HG02973 (cell line): Measurements from ENCODE around the gene SLC6A18.
"Not testable (repeated sequence)": the region's sequence is repeated elsewhere in the genome, so short reads cannot be mapped to it uniquely, and the experiment has no call there.

ENCODE experiments used
- ATAC-seq: cut with Tn5 transposase; IDR thresholded peaks from one replicate; pipeline ENCODE4 v1.9.1; 2021; ENCODE audit warnings: moderate library complexity; ENCODE audit not compliant: unreplicated experiment

Gene SLC6A18

DNA sequence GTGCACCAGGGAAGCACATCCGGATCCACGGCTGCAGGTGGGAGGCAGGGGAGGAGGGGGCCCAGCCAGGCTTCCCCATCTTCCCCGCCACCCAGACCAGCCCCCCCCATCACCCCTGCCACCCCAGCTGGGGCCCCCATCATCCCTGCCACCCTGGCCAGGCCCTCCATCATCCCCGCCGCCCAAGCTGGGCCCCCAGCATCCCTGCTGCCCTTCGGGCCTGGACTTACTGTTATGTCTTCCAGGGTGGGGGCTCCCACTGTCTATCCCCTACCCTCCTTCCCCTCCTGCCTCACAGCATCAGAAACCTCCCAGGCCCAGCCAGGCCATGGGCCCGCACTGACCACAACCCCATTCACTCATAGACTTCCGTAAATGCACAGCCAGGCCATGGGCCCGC is 27.5 kb downstream of the SLC6A18 start:
- no peak for ATAC-seq

DNA sequence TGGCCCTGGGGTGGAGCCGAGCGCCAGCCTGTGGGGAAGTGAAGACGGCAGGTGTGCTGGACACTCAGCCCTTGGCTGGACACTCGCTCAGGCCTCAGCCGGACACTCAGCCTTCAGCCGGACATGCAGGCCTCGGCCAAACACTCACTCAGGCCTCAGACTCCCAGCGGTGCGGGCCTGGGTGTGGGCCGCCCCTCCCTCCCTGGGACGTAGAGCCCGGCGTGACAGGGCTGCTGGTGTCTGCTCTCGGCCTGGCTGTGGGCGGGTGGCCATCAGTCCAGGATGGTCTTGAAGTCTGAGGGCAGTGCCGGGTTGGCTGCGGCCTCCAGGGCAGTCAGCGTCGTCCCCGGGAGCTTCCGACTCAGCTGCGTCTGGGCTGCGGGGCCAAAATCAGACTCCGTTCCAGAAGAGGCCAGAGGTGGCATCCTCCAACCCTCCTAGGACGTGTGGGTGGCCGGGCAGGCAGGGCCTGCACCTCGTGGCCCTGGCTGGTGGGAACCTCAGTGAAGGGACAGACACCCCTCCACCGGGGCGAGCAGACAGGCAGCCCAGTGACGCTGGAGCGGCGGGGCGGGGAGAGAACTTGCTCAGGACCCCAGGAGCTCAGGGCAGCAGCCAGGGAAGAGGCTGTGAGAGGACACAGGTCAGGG is 28.4 kb downstream of the SLC6A18 start:
- no peak for ATAC-seq

DNA sequence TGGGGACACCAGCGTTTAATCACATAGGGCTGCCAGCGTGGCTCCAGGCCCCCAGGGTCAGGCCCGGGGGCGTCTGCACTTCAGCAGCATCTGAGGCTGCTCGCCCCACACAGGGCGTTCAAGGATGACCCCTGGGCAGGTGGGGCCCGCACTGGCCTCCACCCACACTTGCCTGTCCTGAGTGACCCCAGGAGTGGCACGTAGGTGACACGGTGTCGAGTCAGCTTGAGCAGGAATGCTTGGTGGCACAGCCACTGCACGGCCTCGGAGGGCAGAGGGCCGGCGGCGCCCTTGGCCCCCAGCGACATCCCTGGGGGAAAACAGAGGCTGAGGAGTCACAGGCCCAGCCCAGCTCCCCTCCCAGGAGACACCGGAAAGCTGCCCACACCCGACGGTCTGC is 29.0 kb downstream of the SLC6A18 start:
- no peak for ATAC-seq

DNA sequence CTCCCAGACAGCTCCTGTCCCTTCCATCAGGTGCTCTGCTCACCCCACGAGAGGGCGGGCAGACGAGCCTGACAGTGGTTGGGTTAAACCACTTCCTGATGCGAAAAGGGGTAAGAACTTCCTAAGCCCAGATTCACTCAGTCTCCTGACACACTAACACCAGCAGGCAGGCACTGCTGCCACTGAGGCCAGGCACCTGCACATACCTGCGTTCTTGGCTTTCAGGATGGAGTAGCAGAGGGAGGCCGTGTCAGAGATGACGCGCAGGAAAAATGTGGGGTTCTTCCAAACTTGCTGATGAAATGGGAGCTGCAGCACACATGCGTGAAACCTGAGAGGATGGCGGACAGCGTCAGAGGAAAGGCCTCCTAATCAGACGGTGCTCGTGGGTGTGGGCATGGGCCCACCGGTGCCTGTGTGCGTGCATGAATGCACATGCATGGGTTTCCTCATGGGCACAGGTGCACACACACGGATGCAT is 29.9 kb downstream of the SLC6A18 start:
- ATAC-seq, result no peak

DNA sequence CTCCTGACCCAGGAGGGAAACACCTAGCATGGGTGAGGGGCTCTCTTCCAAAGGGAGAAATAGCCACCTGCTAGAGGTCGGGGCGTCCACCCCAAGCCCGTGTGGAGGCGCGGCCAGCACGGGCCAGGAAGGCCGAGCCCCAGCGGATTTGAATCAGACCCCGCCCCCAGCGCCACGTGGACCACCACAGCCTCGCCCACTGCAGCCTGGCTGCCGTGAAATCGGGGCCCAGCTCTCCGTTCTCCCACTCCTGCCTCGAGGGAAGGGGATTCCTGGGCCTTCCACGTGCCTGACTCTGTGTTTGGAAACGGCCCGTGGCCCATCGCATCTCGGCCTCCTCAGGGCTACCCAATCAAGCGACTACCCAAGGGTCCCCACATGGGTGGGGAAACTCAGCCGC is 31.6 kb downstream of the SLC6A18 start:
- no peak for ATAC-seq

DNA sequence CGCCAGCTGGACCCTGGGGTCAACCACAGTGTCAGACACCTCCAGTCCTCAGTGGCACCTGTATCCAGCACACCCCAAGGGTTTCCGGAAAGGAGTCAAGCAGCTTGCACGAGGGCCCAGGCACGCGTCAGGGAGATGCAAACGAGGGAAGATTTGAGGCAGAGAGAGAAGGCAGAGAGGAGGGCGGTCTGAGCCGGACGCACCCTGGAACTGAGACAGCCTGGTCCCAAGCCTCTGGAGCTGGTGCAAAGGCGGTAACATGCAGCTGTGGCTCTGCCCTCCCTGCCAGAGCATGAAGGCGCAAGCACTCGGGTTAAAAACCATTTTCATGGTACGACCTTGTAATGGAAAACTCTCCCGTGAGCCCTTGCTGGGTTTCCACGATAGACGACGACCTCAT is 32.2 kb downstream of the SLC6A18 start:
- ATAC-seq, result no peak

DNA sequence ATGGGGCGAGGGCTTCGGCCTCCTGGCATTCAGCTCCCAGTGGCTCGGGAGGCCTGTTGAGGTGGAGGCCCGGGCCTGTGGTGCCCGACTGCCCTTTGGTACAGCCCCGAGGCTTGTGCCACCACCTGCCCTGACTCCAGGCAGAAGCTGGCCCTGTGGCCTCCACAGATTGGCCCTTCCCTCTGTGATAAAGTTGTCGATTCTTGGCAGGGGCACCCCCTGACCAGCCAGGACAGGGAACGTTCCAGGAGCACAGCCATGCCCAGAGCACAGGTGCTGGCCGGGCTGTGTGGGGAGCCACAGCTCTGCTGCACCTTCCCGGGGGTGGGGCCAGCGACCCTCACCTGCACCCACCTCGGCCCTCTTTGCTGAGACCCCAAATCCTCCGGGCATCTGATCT is 32.7 kb downstream of the SLC6A18 start:
- ATAC-seq, result no peak

DNA sequence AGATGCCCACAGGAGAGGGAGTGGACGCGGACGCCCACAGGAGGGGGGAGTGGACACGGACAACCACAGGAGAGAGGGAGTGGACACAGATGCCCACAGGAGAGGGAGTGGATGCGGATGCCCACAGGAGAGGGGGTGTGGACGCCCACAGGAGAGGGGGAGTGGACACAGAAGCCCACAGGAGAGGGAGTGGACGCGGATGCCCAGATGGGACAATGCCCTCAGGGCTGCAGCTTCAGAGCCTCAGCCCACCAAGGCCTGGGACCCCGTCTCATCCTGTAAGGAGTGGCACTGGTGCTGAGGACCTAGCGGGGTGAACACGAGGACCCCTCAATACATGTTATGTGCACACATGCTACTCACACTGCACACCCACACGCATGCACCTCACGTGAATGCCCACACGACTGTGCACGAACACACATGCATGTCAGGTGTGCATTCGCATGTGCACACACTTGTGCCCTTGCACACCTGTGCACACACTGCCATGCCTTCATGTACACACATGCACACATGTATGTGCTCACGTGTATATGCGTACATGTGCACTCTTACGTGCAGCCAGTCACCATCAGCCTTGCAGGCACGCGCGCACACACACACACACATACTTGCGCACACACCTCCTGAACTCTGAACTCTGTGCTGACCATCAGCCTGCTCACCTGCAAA is 34.8 kb downstream of the SLC6A18 start:
- ATAC-seq, result no peak

DNA sequence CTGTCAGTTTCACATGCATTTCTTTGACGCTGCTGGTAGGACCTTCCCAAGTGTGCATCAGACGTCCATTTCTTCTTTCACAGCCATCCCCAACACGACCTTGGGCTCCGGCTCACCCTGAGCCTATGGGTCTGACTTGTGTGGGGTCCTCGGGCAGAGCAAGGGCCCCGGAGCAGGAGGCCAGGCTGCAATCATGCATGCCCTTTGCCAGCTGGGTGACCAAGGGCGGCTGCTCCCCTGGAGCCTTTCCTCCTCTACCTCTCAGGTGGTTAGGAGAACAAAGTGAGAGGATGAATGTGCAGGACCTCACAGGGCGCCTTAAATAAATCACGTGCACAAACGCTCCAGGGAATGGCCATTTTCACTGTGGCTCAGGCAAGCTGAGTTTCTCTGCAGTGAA is 36.5 kb downstream of the SLC6A18 start:
- no peak for ATAC-seq

DNA sequence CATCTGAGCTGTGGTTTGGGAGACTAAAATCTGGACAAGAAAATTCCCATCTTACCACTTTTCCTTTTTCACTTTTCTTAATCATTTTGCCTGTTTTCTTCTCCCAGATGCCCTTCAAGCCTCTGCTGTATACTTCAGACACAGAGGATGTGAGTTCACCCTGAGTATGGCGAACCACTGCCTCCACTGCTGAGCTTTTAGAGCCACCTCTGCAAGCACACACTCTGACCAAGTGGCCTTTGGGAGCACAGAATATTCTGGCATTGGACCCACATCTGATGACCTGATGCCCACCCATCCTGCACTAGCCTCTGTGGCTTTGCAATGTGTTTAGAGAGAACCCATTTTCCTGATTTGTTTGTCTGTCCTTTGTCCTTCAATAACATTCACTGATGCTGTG is 37.2 kb downstream of the SLC6A18 start:
- ATAC-seq, result no peak

DNA sequence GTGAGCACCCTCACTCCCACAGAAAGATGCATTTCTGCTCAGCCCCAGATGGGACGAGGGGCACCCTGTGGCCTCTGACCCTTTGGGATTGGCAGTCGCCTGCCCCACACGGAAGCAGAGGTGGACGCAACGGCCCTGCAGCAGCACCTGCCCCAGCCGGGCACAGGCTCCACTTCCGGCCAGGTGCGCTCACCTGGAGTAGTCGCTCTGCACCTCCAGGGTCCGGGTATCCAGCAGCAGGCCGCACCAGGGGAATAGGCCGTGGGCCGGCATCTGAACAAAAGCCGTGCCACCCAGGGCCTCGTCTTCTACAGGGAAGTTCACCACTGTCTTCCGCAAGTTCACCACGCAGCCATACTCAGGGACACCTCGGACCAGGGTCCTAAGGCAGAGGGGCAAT is 39.0 kb downstream of the SLC6A18 start:
- no peak for ATAC-seq

DNA sequence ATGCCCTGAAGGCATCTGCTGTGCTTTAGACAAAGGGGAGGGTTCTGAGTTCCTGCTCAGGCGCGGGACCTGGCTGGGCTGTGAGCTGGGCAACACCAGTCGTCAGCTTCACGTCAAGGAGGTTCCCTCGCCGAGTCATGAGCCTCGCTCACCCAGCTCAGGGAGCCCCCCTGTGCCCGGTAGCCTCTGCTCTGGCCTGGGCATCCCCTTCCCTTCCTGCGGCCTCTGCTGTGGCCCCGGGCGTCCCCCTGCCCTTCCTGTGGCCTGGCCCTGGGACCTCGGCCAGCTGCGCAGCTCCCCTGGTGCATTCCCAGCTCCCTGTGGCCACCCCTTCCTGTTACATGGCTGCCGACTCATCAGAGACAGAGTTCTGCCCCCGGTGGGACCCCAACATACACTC is 39.8 kb downstream of the SLC6A18 start:
- ATAC-seq, result no peak

DNA sequence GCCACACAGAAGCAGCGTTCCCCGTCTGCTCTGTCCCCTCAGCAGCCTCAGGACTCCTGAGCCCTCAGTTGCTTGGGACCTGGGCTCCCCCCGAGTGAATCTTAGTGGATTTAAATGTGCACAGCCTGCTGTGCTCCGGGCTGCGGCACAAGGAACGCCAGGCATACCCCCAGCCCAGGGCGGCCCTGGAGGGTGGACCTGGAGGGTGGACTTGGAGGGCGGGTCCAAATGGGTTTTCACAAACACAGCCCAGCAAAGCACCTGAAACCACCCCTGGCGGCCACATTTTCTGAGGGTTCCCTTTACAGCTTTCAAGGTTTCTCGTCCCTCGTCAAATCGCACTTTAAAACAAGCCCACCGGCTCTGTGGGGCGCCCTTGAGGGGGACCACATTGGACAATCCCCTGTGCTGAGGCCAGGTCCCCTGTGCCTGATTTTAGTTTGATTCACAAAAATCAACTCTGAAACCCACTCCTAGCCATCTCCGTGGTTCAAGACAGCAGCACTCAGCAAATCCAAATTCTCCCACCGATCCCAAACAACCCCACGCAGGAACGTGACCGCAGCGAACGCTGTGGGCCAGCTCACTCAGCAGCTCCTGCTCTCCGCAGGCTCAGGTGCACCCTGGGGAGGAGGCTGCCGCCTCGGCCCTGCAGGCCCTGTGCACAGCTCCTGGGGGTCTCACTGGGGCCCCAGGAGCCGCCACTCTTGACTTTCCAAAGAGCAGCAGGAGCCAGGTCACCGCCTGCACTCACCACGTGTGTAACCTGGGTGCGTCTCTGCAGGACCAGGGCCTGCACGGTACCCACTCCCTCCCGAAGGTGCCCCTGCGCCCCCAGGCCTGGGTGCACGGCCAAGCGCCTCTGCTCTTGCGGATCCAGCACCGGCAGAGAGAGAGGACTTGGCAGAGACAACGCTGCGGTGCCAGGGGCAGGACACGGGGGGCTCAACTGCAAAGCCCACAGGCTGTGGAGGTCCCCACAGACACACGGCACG is 40.6 kb downstream of the SLC6A18 start:
- no peak for ATAC-seq

DNA sequence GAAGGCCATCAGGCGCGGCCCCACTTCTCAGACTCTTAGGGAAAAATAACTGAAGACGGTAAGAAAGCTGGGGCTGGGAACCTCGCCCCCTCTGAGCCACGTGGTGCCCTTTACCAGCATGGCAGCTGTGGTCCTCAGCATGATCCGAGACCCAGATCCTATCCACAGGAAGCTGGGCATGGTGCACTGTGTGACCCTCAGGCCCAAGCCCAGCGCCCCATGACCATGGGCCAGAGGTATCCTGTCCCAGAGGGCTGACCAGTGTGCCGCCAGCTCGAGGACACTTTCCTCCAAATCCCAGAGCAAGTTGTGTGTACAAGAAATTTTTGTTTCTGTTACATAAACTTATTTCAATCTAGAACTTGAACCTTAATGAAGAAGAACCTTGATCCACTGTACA is 41.6 kb downstream of the SLC6A18 start:
- no peak for ATAC-seq

DNA sequence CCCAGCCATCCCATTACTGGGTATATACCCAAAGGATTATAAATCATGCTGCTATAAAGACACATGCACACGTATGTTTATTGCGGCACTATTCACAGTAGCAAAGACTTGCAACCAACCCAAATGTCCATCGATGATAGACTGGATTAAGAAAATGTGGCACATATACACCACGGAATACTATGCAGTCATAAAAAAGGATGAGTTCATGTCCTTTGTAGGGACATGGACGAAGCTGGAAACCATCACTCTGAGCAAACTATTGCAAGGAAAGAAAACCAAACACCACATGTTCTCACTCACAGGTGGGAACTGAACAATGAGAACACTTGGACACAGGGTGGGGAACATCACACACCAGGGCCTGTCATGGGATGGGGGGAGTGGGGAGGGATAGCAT is 42.3 kb downstream of the SLC6A18 start:
- ATAC-seq, result not testable (repeated sequence)

DNA sequence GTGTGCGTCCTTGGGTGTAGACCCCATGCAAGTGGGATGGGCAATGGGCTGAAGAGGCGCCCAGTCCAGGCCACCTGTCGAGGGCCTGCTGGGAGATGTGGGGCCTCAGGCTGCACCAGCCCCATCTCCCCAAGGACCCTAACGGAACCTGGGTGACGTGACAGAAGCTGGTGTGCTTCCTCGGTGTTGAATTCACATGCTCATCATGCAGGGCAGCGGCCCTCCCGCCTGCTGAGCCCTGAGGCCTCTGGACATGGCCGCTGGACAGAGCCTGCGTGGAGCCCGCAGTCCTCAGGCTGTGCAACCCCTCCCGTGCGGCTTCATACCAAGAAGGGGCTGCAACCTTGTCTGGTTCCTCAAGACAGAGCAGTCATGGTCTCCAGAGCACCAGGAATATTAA is 42.9 kb downstream of the SLC6A18 start:
- no peak for ATAC-seq

DNA sequence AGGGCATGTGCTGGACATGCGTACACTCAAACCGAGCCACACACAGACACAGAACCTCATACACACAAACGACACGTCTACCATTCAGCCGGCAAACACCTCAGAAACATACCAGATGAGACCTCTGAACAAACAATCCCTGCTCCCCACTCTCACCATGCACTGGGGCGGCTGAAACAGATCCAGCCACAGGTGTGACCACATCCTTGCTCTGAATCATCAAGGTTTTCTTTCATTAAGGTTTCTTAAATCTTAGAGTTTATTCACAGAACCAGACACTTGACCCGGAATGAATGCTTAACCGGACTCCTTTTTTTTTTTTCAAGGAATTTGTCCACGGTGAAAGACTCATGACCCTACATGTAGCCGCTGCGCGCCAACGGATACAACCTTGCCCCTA is 43.5 kb downstream of the SLC6A18 start:
- no peak for ATAC-seq

DNA sequence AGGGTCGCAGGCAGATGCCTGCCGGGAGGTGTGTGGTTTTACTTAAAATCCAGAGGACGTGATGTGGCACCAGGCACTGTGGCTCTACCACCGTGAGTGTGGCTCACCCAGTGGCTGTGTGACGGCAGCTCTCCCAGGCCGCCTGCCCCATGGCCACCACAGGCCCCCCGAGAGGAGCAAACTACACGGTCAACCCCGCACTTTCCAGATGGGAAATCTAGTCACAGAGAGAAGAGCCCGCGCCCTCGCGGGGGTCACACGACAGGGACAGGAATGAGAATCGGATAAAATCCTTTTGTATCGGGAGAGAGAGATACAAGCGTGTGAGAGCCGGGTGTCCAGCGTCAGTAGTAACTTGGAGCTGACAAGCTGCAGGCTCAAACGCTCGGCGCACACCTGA is 45.2 kb downstream of the SLC6A18 start:
- ATAC-seq, result no peak

DNA sequence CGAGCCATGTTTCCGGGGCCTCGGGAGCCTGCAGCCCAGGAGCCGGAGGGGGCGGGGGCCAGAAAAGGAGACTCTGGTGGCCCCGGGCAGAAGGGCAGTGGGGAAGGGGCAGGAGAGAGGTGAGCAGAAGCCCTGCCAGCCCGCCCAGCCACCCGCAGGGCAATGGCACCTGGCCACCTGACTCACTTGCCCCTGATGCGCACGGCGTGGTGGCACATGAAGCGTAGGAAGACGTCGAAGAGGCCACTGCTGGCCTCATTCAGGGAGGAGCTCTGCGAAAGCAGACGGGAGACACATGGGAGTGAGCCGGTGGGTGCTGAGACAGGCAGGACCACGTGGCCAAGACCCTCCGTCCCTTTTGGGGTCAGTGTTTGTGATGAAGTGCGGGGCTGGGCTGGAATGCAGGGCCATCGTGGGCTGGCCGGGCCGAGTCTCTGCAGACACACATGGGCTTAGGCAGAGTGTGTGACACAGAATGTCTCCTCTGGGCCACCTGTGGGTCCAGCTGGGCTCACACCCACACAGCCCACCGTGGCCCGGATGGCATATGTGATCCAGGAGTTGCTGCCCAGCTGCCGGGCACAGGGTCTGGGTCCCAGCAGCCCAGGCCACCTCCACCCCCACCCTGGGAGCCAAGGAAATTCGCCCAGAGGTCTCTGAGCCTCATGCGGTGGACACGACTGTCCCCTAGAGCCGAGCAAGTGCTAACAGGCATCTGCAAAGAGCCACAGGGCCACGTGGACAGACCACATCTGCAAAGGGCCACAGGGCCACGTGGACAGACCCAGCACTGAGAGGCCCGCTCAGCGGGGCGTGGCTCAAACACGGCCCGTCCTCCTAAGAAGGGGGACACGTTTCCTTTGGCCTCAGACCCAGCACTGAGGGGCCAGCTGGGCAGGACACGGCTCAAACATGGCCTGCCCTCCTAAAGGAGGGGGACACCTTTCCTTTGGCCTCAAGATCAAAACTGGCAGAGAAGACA is 46.0 kb downstream of the SLC6A18 start:
- ATAC-seq, result no peak

DNA sequence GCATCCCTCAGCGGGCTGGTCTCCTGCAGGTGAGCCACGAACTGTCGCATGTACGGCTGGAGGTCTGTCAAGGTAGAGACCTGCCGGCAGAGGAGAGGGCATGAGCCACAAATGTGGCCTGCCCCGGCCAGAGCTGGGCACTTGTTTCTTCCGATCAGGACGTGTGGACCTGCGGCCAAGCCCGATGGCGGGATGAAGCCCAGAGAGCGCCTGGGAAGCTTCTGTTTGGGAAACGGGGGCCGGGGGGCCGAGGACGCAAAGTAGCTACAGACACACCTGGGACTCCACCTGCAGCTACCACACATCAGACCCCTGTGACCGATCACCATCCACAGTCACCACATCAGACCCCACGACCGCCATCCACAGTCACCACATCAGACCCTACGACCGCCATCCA is 47.0 kb downstream of the SLC6A18 start:
- ATAC-seq, result no peak
